HCT116 (cell line): ENCODE results near the gene GGT7. TPM values are rescaled to one million over a fixed set of nuclear protein-coding genes. Genes with fewer than 3 reads are reported as not detected.

Source experiments
- ATAC-seq: fragments of 200-7000 bp; cut with Tn5 transposase; 2 replicates; pipeline ENCODE4 v1.9.1; 2020; ENCODE audit warnings: mild to moderate bottlenecking, moderate library complexity
- BruUV-seq: library from RNA; stranded (reverse); fragments of 400-500 nt; replicated peaks from 2 replicates; lab custom pipeline; 2021; lab: Mats Ljungman, UMichigan
- CTCF ChIA-PET: fragments of 300-600 bp; sonication (Branson Sonifier 250); formaldehyde crosslinking; loops from one replicate; lab custom pipeline; 2021; ENCODE audit warnings: antibody characterized with exemption; lab: Charles Lee
- POLR2A ChIA-PET: fragments of 300-600, 350-600 bp; sonication (Branson Sonifier 250); formaldehyde crosslinking; loops from one replicate; lab custom pipeline; 2021; ENCODE audit warnings: antibody characterized with exemption; lab: Charles Lee
- RAD21 ChIA-PET, 2 experiments: fragments of 300-600 bp; sonication (Branson Sonifier 250); formaldehyde crosslinking; loops; one replicate each; lab custom pipeline; 2023; ENCODE audit warnings: low total read pairs in 2 of 2; ENCODE audit not compliant: uncharacterized antibody in 2 of 2, unreplicated experiment in 2 of 2, low non-redundant PET in 1 of 2; lab: Charles Lee
- DNase-seq: peaks from one replicate; pipeline ENCODE4 v3.0.0-alpha.2; 2010; ENCODE audit warnings: low read depth, low spot score
- H2AFZ ChIP-seq: fragments of 200-600 bp; shearing (Covaris generic), sonication (generic); 2 replicates; pipeline ENCODE4 v1.6.1; 2017; ENCODE audit warnings: low read depth, mixed run types, mixed read lengths, antibody characterized with exemption, low read length; ENCODE audit not compliant: poor library complexity, severe bottlenecking
- H3K27ac ChIP-seq: 2 replicates; pipeline ENCODE4 v1.5.1; 2012; ENCODE audit warnings: low read depth, low read length
- H3K27me3 ChIP-seq: fragments of 200-600 bp; sonication (generic); 2 replicates; pipeline ENCODE4 v1.6.1; 2016; ENCODE audit warnings: mixed run types, low read length, mixed read lengths; ENCODE audit not compliant: insufficient read depth
- H3K36me3 ChIP-seq, 2 experiments: fragments of 200-500 bp in 1 of 2; fragments of 200-600 bp in 1 of 2; sonication (Bioruptor generic) in 1 of 2; sonication (generic) in 1 of 2; 2 replicates each; pipeline versions ENCODE4 v1.5.1 to v1.6.1; 2014 to 2016; ENCODE audit warnings: low read length in 2 of 2, inconsistent platforms in 1 of 2, mixed read lengths in 1 of 2, mixed run types in 1 of 2; ENCODE audit not compliant: insufficient read depth in 2 of 2, control insufficient read depth in 1 of 2
- H3K4me1 ChIP-seq, 2 experiments: fragments of 200-600 bp in 1 of 2; sonication (generic) in 1 of 2; 2 replicates each; pipeline versions ENCODE4 v1.5.1 to v1.6.1; 2012 to 2017; ENCODE audit warnings: low read length in 2 of 2, inconsistent platforms in 1 of 2, mild to moderate bottlenecking in 1 of 2, mixed read lengths in 1 of 2, mixed run types in 1 of 2, moderate library complexity in 1 of 2; ENCODE audit not compliant: insufficient read depth in 2 of 2, control insufficient read depth in 1 of 2
- H3K4me2 ChIP-seq: fragments of 200-600 bp; sonication (generic); 2 replicates; pipeline ENCODE4 v1.6.1; 2017; ENCODE audit warnings: mixed run types, low read length, mixed read lengths
- H3K4me3 ChIP-seq, 2 experiments: fragments of 200-600 bp in 1 of 2; sonication (generic) in 1 of 2; replicated peaks in 1 of 2; 2 replicates each; pipeline ENCODE4 v1.5.1; 2011 to 2016; ENCODE audit warnings: low read length in 2 of 2, control low read depth in 1 of 2, low read depth in 1 of 2, mild to moderate bottlenecking in 1 of 2, mixed read lengths in 1 of 2, mixed run types in 1 of 2
- H3K79me2 ChIP-seq: fragments of 200-600 bp; sonication (generic); 2 replicates; pipeline ENCODE4 v1.6.1; 2017; ENCODE audit warnings: mild to moderate bottlenecking, mixed run types, low read length, moderate library complexity, mixed read lengths; ENCODE audit not compliant: insufficient read depth
- H3K9ac ChIP-seq: fragments of 200-600 bp; sonication (generic); 2 replicates; pipeline ENCODE4 v1.6.1; 2016; ENCODE audit warnings: low read length, mixed read lengths
- H3K9me2 ChIP-seq: fragments of 200-600 bp; sonication (generic), shearing (Covaris generic); 2 replicates; pipeline ENCODE4 v1.6.1; 2017; ENCODE audit warnings: mixed run types, mild to moderate bottlenecking, moderate library complexity; ENCODE audit not compliant: insufficient read depth
- H3K9me3 ChIP-seq, 2 experiments: fragments of 200-500 bp in 1 of 2; fragments of 200-600 bp in 1 of 2; sonication (Bioruptor generic) in 1 of 2; sonication (generic) in 1 of 2; 2 replicates each; pipeline ENCODE4 v1.6.1; 2014 to 2017; ENCODE audit warnings: low read length in 2 of 2, mixed read lengths in 2 of 2, inconsistent platforms in 1 of 2, low read depth in 1 of 2, mild to moderate bottlenecking in 1 of 2, mixed run types in 1 of 2, moderate library complexity in 1 of 2; ENCODE audit not compliant: control insufficient read depth in 1 of 2, insufficient read depth in 1 of 2
- H4K20me1 ChIP-seq: fragments of 200-600 bp; sonication (generic), shearing (Covaris generic); 2 replicates; pipeline ENCODE4 v1.6.1; 2017; ENCODE audit warnings: mixed run types, mild to moderate bottlenecking, moderate library complexity; ENCODE audit not compliant: insufficient read depth
- CBX3 ChIP-seq: IDR thresholded peaks from 2 replicates; pipeline ENCODE4 v1.6.1; 2012; ENCODE audit warnings: low read depth
- CEBPB ChIP-seq: IDR thresholded peaks from 2 replicates; pipeline ENCODE4 v1.6.1; 2012; ENCODE audit warnings: low read depth
- EGR1 ChIP-seq: IDR thresholded peaks from 2 replicates; pipeline ENCODE4 v1.6.1; 2012; ENCODE audit warnings: low read depth
- EZH2 ChIP-seq: fragments of 200-600 bp; sonication (generic); IDR thresholded peaks from 2 replicates; pipeline ENCODE4 v1.6.1; 2017; ENCODE audit warnings: antibody characterized with exemption, mixed run types
- EZH2phosphoT487 ChIP-seq: fragments of 200-600 bp; IDR thresholded peaks from 2 replicates; pipeline ENCODE4 v1.6.1; 2018; ENCODE audit warnings: antibody characterized with exemption, borderline replicate concordance
- FOSL1 ChIP-seq: IDR thresholded peaks from 2 replicates; pipeline ENCODE4 v1.6.1; 2012; ENCODE audit warnings: low read depth
- JUND ChIP-seq: IDR thresholded peaks from 2 replicates; pipeline ENCODE4 v1.6.1; 2012
- POLR2AphosphoS5 ChIP-seq: IDR thresholded peaks from 2 replicates; pipeline ENCODE4 v1.6.1; 2011; ENCODE audit warnings: mild to moderate bottlenecking, low read depth, low read length, moderate library complexity
- RAD21 ChIP-seq: IDR thresholded peaks from 2 replicates; pipeline ENCODE4 v1.6.1; 2012; ENCODE audit warnings: low read depth, mild to moderate bottlenecking
- SIN3A ChIP-seq: IDR thresholded peaks from 2 replicates; pipeline ENCODE4 v1.6.1; 2012; ENCODE audit warnings: low read depth
- SP1 ChIP-seq: IDR thresholded peaks from 2 replicates; pipeline ENCODE4 v1.6.1; 2012; ENCODE audit warnings: low read depth
- SRF ChIP-seq: IDR thresholded peaks from 2 replicates; pipeline ENCODE4 v1.6.1; 2012; ENCODE audit warnings: low read depth
- TCF7L2 ChIP-seq: IDR thresholded peaks from 2 replicates; pipeline ENCODE4 v1.7.0; 2011; ENCODE audit warnings: borderline replicate concordance, inconsistent platforms; ENCODE audit not compliant: insufficient read depth, insufficient read length; ENCODE audit errors: extremely low read depth
- YY1 ChIP-seq: IDR thresholded peaks from 2 replicates; pipeline ENCODE4 v1.6.1; 2011; ENCODE audit warnings: low read length, low read depth, moderate library complexity, mild to moderate bottlenecking; ENCODE audit not compliant: insufficient replicate concordance; ENCODE audit errors: extremely low read depth
- ZFX ChIP-seq: fragments of 450-650 bp; IDR thresholded peaks from 2 replicates; pipeline ENCODE4 v1.6.1; 2017
- intact Hi-C: fragments of 100-400 bp; cut with micrococcal nuclease; formaldehyde crosslinking; loops from 2 replicates; pipeline ENCODE4 v1.10.0; 2022
- total RNA-seq: library from RNA; stranded (reverse); gene quantifications from one replicate; pipeline ENCODE4 v1.2.1, GENCODE V29; 2021; ENCODE audit not compliant: unreplicated experiment
- TF ChIP-seq, protein P1 (sequence below): IDR thresholded peaks from 2 replicates; pipeline ENCODE4 v1.6.1; 2012
- TF ChIP-seq, protein P2 (sequence below): IDR thresholded peaks from 2 replicates; pipeline ENCODE4 v1.6.1; 2012
- TF ChIP-seq, protein P3 (sequence below), 3 experiments: fragments of 200-600 bp in 1 of 3; sonication (generic) in 1 of 3; IDR thresholded peaks in 2 of 3; conservative IDR thresholded peaks in 1 of 3; 2 replicates each; pipeline ENCODE4 v1.5.1; 2012 to 2017; ENCODE audit warnings: low read depth in 2 of 3, low read length in 2 of 3, antibody characterized with exemption in 1 of 3, borderline replicate concordance in 1 of 3, control low read depth in 1 of 3, mild to moderate bottlenecking in 1 of 3, mixed read lengths in 1 of 3, mixed run types in 1 of 3, moderate library complexity in 1 of 3; ENCODE audit not compliant: insufficient read depth in 1 of 3

GGT7 gene
- total RNA-seq, 1 experiment from 2014 or later = 9.4 TPM

DNA sequence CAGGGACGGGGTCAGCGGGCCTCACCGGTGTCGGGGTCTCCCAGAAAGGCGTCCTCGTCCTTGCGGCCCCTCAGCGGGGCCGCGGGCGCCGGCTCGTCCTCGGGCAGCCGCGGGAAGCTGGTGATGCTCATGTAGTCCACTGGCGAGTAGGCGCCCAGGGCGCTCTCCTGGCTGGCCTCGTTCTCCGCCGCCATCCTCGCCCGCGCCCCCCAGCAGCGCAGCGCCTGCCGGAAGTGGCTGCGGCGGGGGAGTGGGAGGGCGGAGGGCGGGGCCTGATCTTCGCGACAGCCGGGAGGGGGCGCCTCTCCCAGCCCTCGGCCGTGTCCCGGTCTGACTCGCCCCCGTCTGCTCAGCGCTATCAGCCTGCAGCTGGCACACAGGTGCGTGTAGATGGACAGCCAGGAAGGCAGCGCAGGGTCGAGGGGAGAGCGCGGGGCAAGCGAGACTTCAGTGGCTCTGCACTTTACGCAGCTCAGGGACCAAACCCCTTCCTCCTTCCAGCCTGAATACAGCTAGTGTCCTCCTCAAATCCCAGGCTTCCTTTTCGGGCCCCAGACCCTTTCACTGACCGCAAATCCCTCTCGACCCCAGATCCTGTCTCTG, at the start of gene GGT7 (continued):
- TF ChIP-seq TCF7L2 = no peak

DNA sequence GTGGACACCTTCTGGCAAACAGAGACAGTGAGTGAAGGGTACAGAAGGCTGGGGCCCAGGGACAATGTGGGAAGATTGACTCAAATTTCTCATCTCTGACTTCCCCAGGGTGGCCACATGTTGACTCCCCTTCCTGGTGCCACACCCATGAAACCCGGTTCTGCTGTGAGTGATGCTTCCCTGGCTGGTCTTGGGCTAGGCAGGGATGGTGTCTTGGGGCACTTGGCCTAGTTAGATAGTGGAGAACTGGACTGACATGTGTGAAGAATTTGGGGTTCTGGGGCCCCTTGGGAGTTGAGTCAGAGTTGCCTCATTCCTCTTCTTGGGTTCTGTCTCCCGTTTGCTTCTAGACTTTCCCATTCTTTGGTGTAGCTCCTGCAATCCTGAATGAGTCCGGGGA, 48.8 kb upstream of the GGT7 start:
- DNase-seq = no peak
- H3K4me2 ChIP-seq = no peak overlapping the region
- H3K4me3 ChIP-seq = no peak overlapping the region
- peaks cover 0 to 27% of the 10 kb centered on the region in 2 experiments; a peak in 2 of 4 replicates for H3K36me3 ChIP-seq
- H3K27ac ChIP-seq = no peak overlapping the region
- H2AFZ ChIP-seq = no peak overlapping the region
- no peak for ATAC-seq
- H3K4me1 ChIP-seq = peaks cover 3 to 10% of the 10 kb centered on the region in 2 experiments; a peak in 3 of 4 replicates
- CTCF ChIA-PET = no interaction called here
- no peaks in the 10 kb centered on the region for H3K79me2 ChIP-seq
- BruUV-seq = no TSS peak
- TF ChIP-seq FOSL1 = no peak
- TF ChIP-seq, protein P1, sequence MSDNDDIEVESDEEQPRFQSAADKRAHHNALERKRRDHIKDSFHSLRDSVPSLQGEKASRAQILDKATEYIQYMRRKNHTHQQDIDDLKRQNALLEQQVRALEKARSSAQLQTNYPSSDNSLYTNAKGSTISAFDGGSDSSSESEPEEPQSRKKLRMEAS = no peak
- TF ChIP-seq POLR2AphosphoS5 = no peak
- TF ChIP-seq EGR1 = no peak
- no peak for TF ChIP-seq SP1
- TF ChIP-seq EZH2 = no peak
- TF ChIP-seq, protein P2, sequence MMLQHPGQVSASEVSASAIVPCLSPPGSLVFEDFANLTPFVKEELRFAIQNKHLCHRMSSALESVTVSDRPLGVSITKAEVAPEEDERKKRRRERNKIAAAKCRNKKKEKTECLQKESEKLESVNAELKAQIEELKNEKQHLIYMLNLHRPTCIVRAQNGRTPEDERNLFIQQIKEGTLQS = no peak
- TF ChIP-seq YY1 = no peak
- TF ChIP-seq ZFX = no peak
- TF ChIP-seq, protein P3, sequence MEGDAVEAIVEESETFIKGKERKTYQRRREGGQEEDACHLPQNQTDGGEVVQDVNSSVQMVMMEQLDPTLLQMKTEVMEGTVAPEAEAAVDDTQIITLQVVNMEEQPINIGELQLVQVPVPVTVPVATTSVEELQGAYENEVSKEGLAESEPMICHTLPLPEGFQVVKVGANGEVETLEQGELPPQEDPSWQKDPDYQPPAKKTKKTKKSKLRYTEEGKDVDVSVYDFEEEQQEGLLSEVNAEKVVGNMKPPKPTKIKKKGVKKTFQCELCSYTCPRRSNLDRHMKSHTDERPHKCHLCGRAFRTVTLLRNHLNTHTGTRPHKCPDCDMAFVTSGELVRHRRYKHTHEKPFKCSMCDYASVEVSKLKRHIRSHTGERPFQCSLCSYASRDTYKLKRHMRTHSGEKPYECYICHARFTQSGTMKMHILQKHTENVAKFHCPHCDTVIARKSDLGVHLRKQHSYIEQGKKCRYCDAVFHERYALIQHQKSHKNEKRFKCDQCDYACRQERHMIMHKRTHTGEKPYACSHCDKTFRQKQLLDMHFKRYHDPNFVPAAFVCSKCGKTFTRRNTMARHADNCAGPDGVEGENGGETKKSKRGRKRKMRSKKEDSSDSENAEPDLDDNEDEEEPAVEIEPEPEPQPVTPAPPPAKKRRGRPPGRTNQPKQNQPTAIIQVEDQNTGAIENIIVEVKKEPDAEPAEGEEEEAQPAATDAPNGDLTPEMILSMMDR (IDR thresholded peaks at IDR 0.05 in 2 of 3, conservative IDR thresholded peaks at IDR 0.05 in 1 of 3; ENCODE audit: borderline replicate concordance in 1 of 3, insufficient read depth in 1 of 3, low read depth in 2 of 3, low read length in 2 of 3) = no peak
- TF ChIP-seq SRF = no peak
- TF ChIP-seq RAD21 = no peak
- TF ChIP-seq CBX3 = no peak
- TF ChIP-seq JUND = no peak
- TF ChIP-seq SIN3A = no peak
- no peak for TF ChIP-seq EZH2phosphoT487
- TF ChIP-seq CEBPB = no peak
- no peaks in the 10 kb centered on the region for H3K27me3 ChIP-seq
- RAD21 ChIA-PET = no interaction called here
- H3K9me3 ChIP-seq = peaks cover 0 to 6% of the 10 kb centered on the region in 2 experiments; a peak in 2 of 4 replicates
- no peak overlapping the region for H3K9ac ChIP-seq
- no peaks in the 10 kb centered on the region for H3K9me2 ChIP-seq
- intact Hi-C loops = no loop called here
- POLR2A ChIA-PET = no interaction called here
- no peaks in the 10 kb centered on the region for H4K20me1 ChIP-seq
